Gastroesophageal sphincter (tissue), 3 donors: Measurements from ENCODE around the gene PAGR1.

ENCODE experiments used
- EP300 ChIP-seq: sonication (generic); formaldehyde crosslinking; IDR thresholded peaks from one replicate; pipeline ENCODE4 v1.6.1; 2017; ENCODE audit warnings: antibody characterized with exemption, mild to moderate bottlenecking
- POLR2A ChIP-seq, 2 donors: fragments of 450-650 bp; IDR thresholded peaks; one replicate each; pipeline ENCODE4 v1.6.1; 2017; ENCODE audit warnings: antibody characterized with exemption in 2 of 2, mild to moderate bottlenecking in 2 of 2, moderate library complexity in 1 of 2
- TF ChIP-seq, protein P1 (sequence below), 4 experiments: fragments of 200-600 bp in 2 of 4; fragments of 450-650 bp in 2 of 4; sonication (generic) in 1 of 4; IDR thresholded peaks; one replicate each; pipeline ENCODE4 v1.5.1; 2017 to 2019; ENCODE audit warnings: antibody characterized with exemption in 4 of 4, mild to moderate bottlenecking in 2 of 4, moderate library complexity in 2 of 4

DNA sequence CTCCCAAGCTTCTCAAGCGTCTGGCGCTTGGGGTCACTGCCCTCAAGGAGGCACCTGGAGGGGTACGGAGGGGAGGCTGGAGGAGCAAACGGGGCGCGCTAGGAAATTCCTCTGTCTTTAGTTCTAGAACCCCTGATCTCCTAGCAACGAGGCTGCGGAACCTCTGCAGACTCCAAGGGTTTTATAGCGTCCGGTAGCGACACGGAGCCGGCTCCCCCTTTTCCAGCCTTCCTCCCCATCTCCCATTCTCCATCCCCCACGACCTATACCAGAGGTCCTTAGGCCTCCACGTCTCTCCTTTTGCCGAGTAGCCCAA is 47.7 kb downstream of the PAGR1 start:
- no peak for TF ChIP-seq POLR2A (IDR thresholded peaks at IDR 0.05)
- TF ChIP-seq, protein P1, sequence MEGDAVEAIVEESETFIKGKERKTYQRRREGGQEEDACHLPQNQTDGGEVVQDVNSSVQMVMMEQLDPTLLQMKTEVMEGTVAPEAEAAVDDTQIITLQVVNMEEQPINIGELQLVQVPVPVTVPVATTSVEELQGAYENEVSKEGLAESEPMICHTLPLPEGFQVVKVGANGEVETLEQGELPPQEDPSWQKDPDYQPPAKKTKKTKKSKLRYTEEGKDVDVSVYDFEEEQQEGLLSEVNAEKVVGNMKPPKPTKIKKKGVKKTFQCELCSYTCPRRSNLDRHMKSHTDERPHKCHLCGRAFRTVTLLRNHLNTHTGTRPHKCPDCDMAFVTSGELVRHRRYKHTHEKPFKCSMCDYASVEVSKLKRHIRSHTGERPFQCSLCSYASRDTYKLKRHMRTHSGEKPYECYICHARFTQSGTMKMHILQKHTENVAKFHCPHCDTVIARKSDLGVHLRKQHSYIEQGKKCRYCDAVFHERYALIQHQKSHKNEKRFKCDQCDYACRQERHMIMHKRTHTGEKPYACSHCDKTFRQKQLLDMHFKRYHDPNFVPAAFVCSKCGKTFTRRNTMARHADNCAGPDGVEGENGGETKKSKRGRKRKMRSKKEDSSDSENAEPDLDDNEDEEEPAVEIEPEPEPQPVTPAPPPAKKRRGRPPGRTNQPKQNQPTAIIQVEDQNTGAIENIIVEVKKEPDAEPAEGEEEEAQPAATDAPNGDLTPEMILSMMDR (IDR thresholded peaks at IDR 0.05), result no peak
- no peak for TF ChIP-seq EP300
